Gastrocnemius medialis (tissue), 4 donors: Measurements from ENCODE around the gene KLF3. TPM values are rescaled to one million over a fixed set of nuclear protein-coding genes. Genes with fewer than 3 reads are reported as not detected.

Experiments used
- ATAC-seq, 2 donors: fragments of 150-250 bp; one replicate each; pipeline ENCODE4 v1.9.1; 2016
- DNase-seq, 2 donors: peaks; one replicate each; pipeline ENCODE4 v3.0.0-alpha.2; 2019
- H3K27ac ChIP-seq, 4 donors: fragments of 200-600 bp; sonication (generic); 1 replicate in 1 of 4; 2 replicates in 3 of 4; pipeline ENCODE4 v1.5.1; 2016 to 2018; ENCODE audit warnings: mild to moderate bottlenecking in 2 of 4, moderate library complexity in 1 of 4
- H3K27me3 ChIP-seq, 3 donors: fragments of 200-600 bp; sonication (generic) in 2 of 3; 1 replicate in 1 of 3; 2 replicates in 2 of 3; pipeline versions ENCODE4 v1.5.1 to v1.6.0; 2016 to 2019; ENCODE audit warnings: mild to moderate bottlenecking in 1 of 3, moderate library complexity in 1 of 3
- H3K36me3 ChIP-seq, 2 donors: fragments of 200-600 bp; sonication (generic) in 1 of 2; one replicate each; pipeline ENCODE4 v1.5.1; 2017 to 2018
- H3K4me1 ChIP-seq, 2 donors: fragments of 200-600 bp; sonication (generic) in 1 of 2; one replicate each; pipeline ENCODE4 v1.5.1; 2016 to 2017; ENCODE audit warnings: mild to moderate bottlenecking in 2 of 2
- H3K4me3 ChIP-seq, 4 donors: fragments of 200-600 bp; sonication (generic) in 3 of 4; 1 replicate in 1 of 4; 2 replicates in 3 of 4; pipeline ENCODE4 v1.5.1; 2016 to 2019; ENCODE audit warnings: mild to moderate bottlenecking in 2 of 4
- H3K9me3 ChIP-seq, 3 donors: fragments of 200-600 bp; sonication (generic) in 2 of 3; 1 replicate in 1 of 3; 2 replicates in 2 of 3; pipeline ENCODE4 v1.5.1; 2016 to 2019
- POLR2A ChIP-seq, 2 donors: fragments of 450-650 bp; IDR thresholded peaks; one replicate each; pipeline ENCODE4 v1.6.1; 2017; ENCODE audit warnings: antibody characterized with exemption in 2 of 2, mild to moderate bottlenecking in 2 of 2, moderate library complexity in 2 of 2
- in situ Hi-C, 4 donors: fragments of 200-750 bp; cut with MboI; loops; one replicate each; pipeline versions ENCODE4 v1.15.0 to v1.8.0; 2017; ENCODE audit warnings: low sequenced_read_pairs in 4 of 4
- intact Hi-C: fragments of 100-400 bp; cut with DNase I; formaldehyde crosslinking; loops from one replicate; pipeline ENCODE4 v1.15.1; 2023; ENCODE audit warnings: low total_unique reads
- total RNA-seq, 4 donors: library from RNA; depleted of rRNA; stranded (reverse); fragments of >200 nt; gene quantifications; one replicate each; pipeline versions ENCODE4 v1.1.0 to v1.2.3, GENCODE V29; 2016
- TF ChIP-seq, protein P1 (sequence below), 5 experiments: fragments of 450-650 bp in 3 of 5; fragments of 200-600 bp in 2 of 5; sonication (generic) in 2 of 5; IDR thresholded peaks in 4 of 5; conservative IDR thresholded peaks in 1 of 5; 1 replicate in 4 of 5; 2 replicates in 1 of 5; pipeline ENCODE4 v1.5.1; 2016 to 2019; ENCODE audit warnings: antibody characterized with exemption in 5 of 5, mild to moderate bottlenecking in 3 of 5, moderate library complexity in 3 of 5

The KLF3 gene
- total RNA-seq, 4 donors from 2014 or later: 12.7 to 26.5 (median 19.4) TPM

GRCh38 chr4:38692421-38692820 is 28.4 kb downstream of the KLF3 start:
- Histone ChIP-seq H3K27me3 (no peaks in the 10 kb centered on the region), H3K27ac (peak overlapping the region; percentile 29 to 57 (median 41)), H3K9me3 (no peaks in the 10 kb centered on the region), H3K4me1 (peaks cover 10 to 34% of the 10 kb centered on the region in 2 donors), H3K4me3 (no peak overlapping the region), H3K36me3 (peaks cover 4 to 66% of the 10 kb centered on the region in 2 donors)
- DNase-seq (no peak), ATAC-seq (no peak)
- intact Hi-C loops: no loop called here
- in situ Hi-C loops: no loop called here
- TF ChIP-seq POLR2A (IDR thresholded peaks at IDR 0.05): no peak
- TF ChIP-seq, protein P1, sequence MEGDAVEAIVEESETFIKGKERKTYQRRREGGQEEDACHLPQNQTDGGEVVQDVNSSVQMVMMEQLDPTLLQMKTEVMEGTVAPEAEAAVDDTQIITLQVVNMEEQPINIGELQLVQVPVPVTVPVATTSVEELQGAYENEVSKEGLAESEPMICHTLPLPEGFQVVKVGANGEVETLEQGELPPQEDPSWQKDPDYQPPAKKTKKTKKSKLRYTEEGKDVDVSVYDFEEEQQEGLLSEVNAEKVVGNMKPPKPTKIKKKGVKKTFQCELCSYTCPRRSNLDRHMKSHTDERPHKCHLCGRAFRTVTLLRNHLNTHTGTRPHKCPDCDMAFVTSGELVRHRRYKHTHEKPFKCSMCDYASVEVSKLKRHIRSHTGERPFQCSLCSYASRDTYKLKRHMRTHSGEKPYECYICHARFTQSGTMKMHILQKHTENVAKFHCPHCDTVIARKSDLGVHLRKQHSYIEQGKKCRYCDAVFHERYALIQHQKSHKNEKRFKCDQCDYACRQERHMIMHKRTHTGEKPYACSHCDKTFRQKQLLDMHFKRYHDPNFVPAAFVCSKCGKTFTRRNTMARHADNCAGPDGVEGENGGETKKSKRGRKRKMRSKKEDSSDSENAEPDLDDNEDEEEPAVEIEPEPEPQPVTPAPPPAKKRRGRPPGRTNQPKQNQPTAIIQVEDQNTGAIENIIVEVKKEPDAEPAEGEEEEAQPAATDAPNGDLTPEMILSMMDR (IDR thresholded peaks at IDR 0.05 in 4 of 5, conservative IDR thresholded peaks at IDR 0.05 in 1 of 5): no peak

GRCh38 chr4:38693569-38693968 is 29.6 kb downstream of the KLF3 start:
- intact Hi-C loops: no loop called here
- TF ChIP-seq POLR2A (IDR thresholded peaks at IDR 0.05): no peak
- H3K27ac ChIP-seq: no peak overlapping the region
- DNase-seq: no peak
- ATAC-seq: no peak
- peaks cover 10 to 34% of the 10 kb centered on the region in 2 donors for H3K4me1 ChIP-seq
- no peaks in the 10 kb centered on the region for H3K27me3 ChIP-seq
- H3K4me3 ChIP-seq: no peak overlapping the region
- peaks cover 4 to 70% of the 10 kb centered on the region in 2 donors for H3K36me3 ChIP-seq
- H3K9me3 ChIP-seq: no peaks in the 10 kb centered on the region
- in situ Hi-C loops: no loop called here

- intact Hi-C loops: no loop called here
- TF ChIP-seq, protein P1 (IDR thresholded peaks at IDR 0.05 in 4 of 5, conservative IDR thresholded peaks at IDR 0.05 in 1 of 5): no peak
- no peak for TF ChIP-seq POLR2A (IDR thresholded peaks at IDR 0.05)
- H3K9me3 ChIP-seq: no peaks in the 10 kb centered on the region
- no peak overlapping the region for H3K4me3 ChIP-seq
- H3K36me3 ChIP-seq: peaks cover 4 to 64% of the 10 kb centered on the region in 2 donors
- no peak for ATAC-seq
- in situ Hi-C loops: no loop called here
- peaks cover 10 to 29% of the 10 kb centered on the region in 2 donors for H3K4me1 ChIP-seq
- DNase-seq: no peak
- no peaks in the 10 kb centered on the region for H3K27me3 ChIP-seq
- H3K27ac ChIP-seq: no peak overlapping the region
Observed at GRCh38 chr4:38694330-38694729, 30.3 kb downstream of the KLF3 start.

DNA sequence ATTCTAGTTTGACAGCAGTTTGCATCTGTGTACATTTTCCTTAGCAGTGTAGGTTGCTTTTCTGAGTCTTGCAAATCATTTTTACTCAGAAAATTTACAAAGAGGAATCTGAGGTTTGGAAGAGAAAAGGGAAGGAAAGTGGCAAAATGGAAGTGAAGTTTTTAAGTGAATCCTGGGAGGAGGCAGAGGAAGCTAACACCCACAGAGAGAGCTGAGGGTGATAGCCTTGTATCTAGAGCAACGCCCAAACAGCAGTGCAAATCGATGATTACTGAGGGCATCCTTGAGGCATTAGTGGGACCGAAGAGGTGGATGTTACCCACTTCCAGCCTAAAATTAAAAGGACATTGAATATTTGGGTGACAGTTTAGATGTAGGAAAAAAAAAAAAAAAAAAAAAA is 31.8 kb downstream of the KLF3 start:
- H3K27me3 ChIP-seq: no peaks in the 10 kb centered on the region
- DNase-seq: no peak
- H3K27ac ChIP-seq: no peak overlapping the region
- TF ChIP-seq, protein P1 (IDR thresholded peaks at IDR 0.05 in 4 of 5, conservative IDR thresholded peaks at IDR 0.05 in 1 of 5): no peak
- TF ChIP-seq POLR2A (IDR thresholded peaks at IDR 0.05): no peak
- intact Hi-C loops (no loop called here), in situ Hi-C loops (no loop called here)
- no peaks in the 10 kb centered on the region for H3K9me3 ChIP-seq
- peaks cover 0 to 49% of the 10 kb centered on the region in 2 donors for H3K36me3 ChIP-seq
- no peak overlapping the region for H3K4me3 ChIP-seq
- ATAC-seq: no peak
- H3K4me1 ChIP-seq: peaks cover 10 to 24% of the 10 kb centered on the region in 2 donors

GRCh38 chr4:38696697-38697096 is 32.7 kb downstream of the KLF3 start:
- in situ Hi-C loops (no loop called here), intact Hi-C loops (no loop called here)
- no peaks in the 10 kb centered on the region for H3K27me3 ChIP-seq
- ATAC-seq: no peak
- no peaks in the 10 kb centered on the region for H3K9me3 ChIP-seq
- TF ChIP-seq, protein P1 (IDR thresholded peaks at IDR 0.05 in 4 of 5, conservative IDR thresholded peaks at IDR 0.05 in 1 of 5): no peak
- TF ChIP-seq POLR2A (IDR thresholded peaks at IDR 0.05): no peak
- no peak for DNase-seq
- H3K36me3 ChIP-seq: peaks cover 0 to 48% of the 10 kb centered on the region in 2 donors
- no peak overlapping the region for H3K27ac ChIP-seq
- H3K4me1 ChIP-seq: peaks cover 3 to 15% of the 10 kb centered on the region in 2 donors
- H3K4me3 ChIP-seq: no peak overlapping the region
